Measurements from ENCODE around the gene TTC36. TPM values are rescaled to one million over a fixed set of nuclear protein-coding genes. Genes with fewer than 3 reads are reported as not detected.

The TTC36 gene
- total RNA-seq, 1 experiment from 2014 or later, result 0.69 TPM

Other genes with a start within 250 kb of the TTC36 start
- gene CD3E, start 222.7 kb upstream of the TTC36 start, total RNA-seq (2014; rRNA removed; shearing (Covaris generic)), result not detected in 2 replicates
- gene CD3D, start 184.8 kb upstream of the TTC36 start, total RNA-seq (2014; rRNA removed; shearing (Covaris generic)), result 0.51 TPM in 1 of 2 replicates, not detected in the other
- not detected in 2 replicates for gene CD3G, start 183.1 kb upstream of the TTC36 start, total RNA-seq (2014; rRNA removed; shearing (Covaris generic))
- 33.8 and 34.7 TPM in 2 replicates for gene UBE4A, start 167.9 kb upstream of the TTC36 start, total RNA-seq (2014; rRNA removed; shearing (Covaris generic))
- gene ATP5MG, start 125.9 kb upstream of the TTC36 start, total RNA-seq (2014; rRNA removed; shearing (Covaris generic)), result 66.2 and 69.5 TPM in 2 replicates
- gene KMT2A, start 91.0 kb upstream of the TTC36 start, total RNA-seq (2014; rRNA removed; shearing (Covaris generic)), result 13.2 and 19.1 TPM in 2 replicates
- gene TMEM25, start 3.7 kb downstream of the TTC36 start, total RNA-seq (2014; rRNA removed; shearing (Covaris generic)), result 2.8 and 8.7 TPM in 2 replicates
- 28.4 and 28.6 TPM in 2 replicates for gene IFT46, start 38.5 kb downstream of the TTC36 start, total RNA-seq (2014; rRNA removed; shearing (Covaris generic))
- gene ARCN1, start 44.9 kb downstream of the TTC36 start, total RNA-seq (2014; rRNA removed; shearing (Covaris generic)), result 131 and 135 TPM in 2 replicates
- 36.8 and 44.7 TPM in 2 replicates for gene PHLDB1, start 80.1 kb downstream of the TTC36 start, total RNA-seq (2014; rRNA removed; shearing (Covaris generic))
- gene TREH, start 152.2 kb downstream of the TTC36 start, total RNA-seq (2014; rRNA removed; shearing (Covaris generic)), result not detected in 2 replicates